ENCODE measurements around the gene CHAC2. TPM values are rescaled to one million over a fixed set of nuclear protein-coding genes. Genes with fewer than 3 reads are reported as not detected.

Gene CHAC2
- total RNA-seq, 1 donor from 2014 or later: 10.3 TPM

DNA sequence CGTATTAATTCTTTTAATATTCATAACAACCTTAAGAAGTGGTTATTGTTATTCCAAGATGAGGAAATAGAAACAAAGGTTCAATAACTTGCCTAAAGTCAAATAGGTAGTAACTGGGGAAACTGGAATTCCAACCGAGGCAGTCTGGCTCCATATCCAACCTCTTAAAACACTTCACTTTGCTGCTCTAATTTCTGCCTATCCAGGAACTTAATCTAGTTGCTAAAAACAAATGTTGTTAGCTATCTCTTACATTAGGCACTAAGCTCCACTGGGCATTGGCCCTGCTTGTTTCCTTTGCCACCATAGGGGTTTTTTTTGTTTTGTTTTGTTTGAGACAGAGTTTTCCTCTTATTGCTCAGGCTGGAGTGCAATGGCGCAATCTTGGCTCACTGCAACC is 44.0 kb downstream of the CHAC2 start:
- H3K4me3 ChIP-seq (ENCODE audit: low read depth, low read length): no peak overlapping the region
- no peak for DNase-seq (ENCODE audit: low read depth)
- TF ChIP-seq, protein P1, sequence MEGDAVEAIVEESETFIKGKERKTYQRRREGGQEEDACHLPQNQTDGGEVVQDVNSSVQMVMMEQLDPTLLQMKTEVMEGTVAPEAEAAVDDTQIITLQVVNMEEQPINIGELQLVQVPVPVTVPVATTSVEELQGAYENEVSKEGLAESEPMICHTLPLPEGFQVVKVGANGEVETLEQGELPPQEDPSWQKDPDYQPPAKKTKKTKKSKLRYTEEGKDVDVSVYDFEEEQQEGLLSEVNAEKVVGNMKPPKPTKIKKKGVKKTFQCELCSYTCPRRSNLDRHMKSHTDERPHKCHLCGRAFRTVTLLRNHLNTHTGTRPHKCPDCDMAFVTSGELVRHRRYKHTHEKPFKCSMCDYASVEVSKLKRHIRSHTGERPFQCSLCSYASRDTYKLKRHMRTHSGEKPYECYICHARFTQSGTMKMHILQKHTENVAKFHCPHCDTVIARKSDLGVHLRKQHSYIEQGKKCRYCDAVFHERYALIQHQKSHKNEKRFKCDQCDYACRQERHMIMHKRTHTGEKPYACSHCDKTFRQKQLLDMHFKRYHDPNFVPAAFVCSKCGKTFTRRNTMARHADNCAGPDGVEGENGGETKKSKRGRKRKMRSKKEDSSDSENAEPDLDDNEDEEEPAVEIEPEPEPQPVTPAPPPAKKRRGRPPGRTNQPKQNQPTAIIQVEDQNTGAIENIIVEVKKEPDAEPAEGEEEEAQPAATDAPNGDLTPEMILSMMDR (conservative IDR thresholded peaks at IDR 0.05; ENCODE audit: low read depth, low read length): no peak

DNA sequence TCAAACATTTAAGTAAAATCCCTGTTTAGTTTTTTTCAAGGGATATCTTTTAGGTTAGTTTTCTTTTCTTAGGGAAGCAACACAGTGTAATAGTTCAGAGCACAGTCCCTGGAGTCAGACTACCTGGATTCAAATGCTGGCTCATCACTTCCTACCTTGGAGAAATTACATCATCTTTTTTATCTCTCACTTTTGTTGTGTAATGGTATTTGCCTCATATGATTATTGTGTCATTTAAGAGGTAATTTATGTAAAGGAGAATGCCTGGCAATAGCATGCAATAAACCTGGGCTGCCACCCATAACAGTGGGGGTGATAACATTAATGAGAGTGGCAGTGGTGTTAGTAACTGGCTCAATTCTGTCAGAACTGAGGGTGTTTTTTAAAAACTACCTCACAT is 45.5 kb downstream of the CHAC2 start:
- DNase-seq (ENCODE audit: low read depth): no peak
- no peak overlapping the region for H3K4me3 ChIP-seq (ENCODE audit: low read depth, low read length)
- TF ChIP-seq, protein P1 (conservative IDR thresholded peaks at IDR 0.05; ENCODE audit: low read depth, low read length): no peak

DNA sequence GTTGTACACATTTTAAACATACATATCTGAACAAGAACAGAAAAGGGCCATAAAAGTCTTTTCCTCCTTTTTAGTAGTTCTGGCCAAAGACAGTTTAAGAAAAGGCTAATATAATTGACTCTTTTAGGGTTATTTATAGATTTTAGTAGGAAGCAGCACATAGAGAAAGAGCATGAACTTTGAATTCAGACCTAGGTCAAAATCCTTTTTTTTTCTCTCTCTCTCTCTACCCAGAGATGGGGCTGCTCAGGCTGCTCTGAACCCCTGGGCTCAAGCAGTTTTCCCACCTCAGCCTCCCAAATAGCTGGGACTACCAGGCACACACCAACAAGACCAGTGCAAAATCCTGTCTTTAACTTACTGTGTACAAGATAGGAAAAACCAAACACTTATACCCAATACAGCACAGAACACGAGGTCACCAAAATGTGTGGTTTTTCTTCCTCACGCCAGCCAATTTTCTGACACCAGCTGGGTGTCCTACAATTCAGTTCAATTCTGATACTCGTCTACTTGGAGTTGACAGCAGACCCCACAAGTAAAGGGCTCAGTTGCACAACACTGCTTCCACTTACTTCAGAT is 51.3 kb downstream of the CHAC2 start:
- H3K4me3 ChIP-seq (ENCODE audit: low read depth, low read length): no peak overlapping the region
- no peak for DNase-seq (ENCODE audit: low read depth)
- TF ChIP-seq, protein P1 (conservative IDR thresholded peaks at IDR 0.05; ENCODE audit: low read depth, low read length): no peak

DNA sequence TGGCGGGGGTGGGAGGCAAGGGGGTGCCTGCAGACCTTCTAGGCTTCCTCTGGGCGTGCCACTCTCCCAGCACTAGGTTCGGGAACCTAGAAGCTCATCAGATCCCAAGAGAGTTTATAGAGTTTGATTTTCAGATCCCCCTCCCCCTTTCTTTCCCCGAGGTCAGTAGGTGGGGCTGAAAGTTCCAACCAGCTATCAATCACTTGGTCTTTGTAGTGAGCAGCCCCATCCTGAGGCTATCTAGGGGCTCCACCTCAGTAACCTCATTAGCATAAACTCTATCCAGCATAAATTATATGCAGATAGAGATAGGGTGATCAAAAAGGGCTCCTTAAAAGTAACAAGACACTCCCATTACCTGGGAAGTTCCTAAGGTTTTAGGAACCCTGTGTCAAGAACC is 52.0 kb downstream of the CHAC2 start:
- H3K4me3 ChIP-seq (ENCODE audit: low read depth, low read length): no peak overlapping the region
- TF ChIP-seq, protein P1 (conservative IDR thresholded peaks at IDR 0.05; ENCODE audit: low read depth, low read length): no peak

DNA sequence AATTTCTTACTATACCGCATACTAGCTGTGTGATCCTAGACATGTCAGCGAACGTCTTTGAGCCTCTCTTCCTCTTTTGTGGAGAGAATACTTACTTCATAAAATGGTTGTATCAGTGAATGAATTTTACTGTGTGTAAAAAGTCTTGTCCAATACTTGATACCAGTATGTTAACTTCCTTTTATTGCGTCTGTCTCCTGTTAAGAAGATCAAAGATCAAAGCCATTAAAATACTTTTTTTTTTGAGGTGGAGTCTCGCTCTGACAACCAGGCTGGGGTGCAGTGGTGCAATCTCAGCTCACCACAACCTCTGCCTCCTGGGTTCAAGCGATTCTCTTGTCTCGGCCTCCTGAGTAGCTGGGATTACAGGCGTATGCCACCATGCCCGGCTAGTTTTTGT is 52.4 kb downstream of the CHAC2 start:
- DNase-seq (ENCODE audit: low read depth): no peak
- TF ChIP-seq, protein P1 (conservative IDR thresholded peaks at IDR 0.05; ENCODE audit: low read depth, low read length): no peak
- no peak overlapping the region for H3K4me3 ChIP-seq (ENCODE audit: low read depth, low read length)

More for the DNA sequence above, 52.0 kb downstream of the CHAC2 start:
- no peak for DNase-seq (ENCODE audit: low read depth)

DNA sequence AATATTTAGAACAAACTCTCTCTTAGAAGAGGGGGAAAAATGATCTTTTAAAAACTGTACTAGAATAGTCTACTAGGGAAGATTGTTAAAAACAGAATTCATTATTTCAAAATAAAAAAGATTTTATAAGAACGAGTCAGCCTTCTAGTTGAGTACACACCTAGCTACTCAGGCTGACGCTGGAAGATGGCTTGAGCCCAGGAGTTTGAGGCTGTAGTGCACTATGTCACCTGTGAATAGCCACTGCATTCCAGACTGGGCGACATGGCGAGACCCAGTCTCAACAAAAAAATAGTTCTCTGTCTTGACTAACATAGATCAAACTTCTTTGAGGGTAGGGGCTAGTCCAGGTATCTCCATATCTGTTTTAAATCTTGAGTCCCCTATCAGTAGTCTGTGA is 53.1 kb downstream of the CHAC2 start:
- DNase-seq (ENCODE audit: low read depth): no peak
- TF ChIP-seq, protein P1 (conservative IDR thresholded peaks at IDR 0.05; ENCODE audit: low read depth, low read length): no peak
- H3K4me3 ChIP-seq (ENCODE audit: low read depth, low read length): no peak overlapping the region

DNA sequence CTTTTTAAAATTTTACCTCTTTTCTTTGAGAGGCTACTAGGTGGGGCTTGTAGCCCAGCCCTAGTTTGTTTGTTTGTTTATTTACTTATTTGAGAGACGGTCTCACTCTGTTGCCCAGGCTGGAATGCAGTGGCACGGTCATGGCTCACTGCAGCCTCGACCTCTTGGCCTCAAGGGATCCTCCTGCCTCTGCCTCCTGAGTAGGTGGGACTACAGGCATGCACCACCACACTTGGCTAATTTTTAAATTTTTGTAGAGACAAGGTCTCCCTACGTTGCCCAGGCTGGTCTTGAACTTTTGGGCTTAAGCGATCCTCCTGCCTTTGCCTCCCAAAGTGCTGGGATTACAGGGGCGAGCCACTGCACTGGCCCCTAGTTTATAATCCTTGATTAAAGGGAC is 54.2 kb downstream of the CHAC2 start:
- no peak overlapping the region for H3K4me3 ChIP-seq (ENCODE audit: low read depth, low read length)
- no peak for DNase-seq (ENCODE audit: low read depth)
- TF ChIP-seq, protein P1 (conservative IDR thresholded peaks at IDR 0.05; ENCODE audit: low read depth, low read length): no peak

Data from epithelial cell of proximal tubule (primary cell).